Measurements from ENCODE around the gene PPP1CA.
A peak's percentile ranks its signal among the peaks of the same experiment; 100 is the strongest.

PPP1CA gene

DNA sequence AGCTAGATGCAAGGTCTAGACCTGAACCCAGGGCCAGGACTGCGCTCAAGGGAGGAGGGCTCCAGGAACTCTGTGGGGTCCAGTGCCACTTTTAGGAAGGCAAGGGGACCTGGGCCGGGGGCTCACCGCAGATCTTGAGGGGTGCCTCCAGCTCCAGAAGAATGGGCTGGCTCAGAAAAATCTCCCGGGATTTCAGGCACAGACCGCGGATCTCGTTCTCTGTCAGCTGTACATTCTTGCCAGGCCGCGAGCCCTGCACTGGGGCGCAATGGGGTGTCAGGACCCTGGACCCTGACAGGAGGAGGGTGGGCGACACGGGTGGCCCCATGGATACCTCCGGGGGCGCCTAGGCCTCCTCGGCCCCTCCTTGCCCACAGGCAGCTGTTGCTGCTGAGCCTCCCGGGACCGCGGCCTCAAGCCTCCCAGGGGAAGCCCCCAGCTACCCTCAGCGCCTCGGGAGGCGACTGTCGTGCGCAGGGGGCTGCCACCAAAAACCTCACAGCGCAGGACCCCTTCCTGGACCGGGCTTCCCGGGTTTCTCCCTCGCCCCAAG, 640 bp downstream of the PPP1CA start:
- DNase-seq = no peak

GRCh38 chr11:67400251-67400941, 1.3 kb downstream of the PPP1CA start:
- DNase-seq = no peak

GRCh38 chr11:67398661-67399563, 2.7 kb downstream of the PPP1CA start:
- DNase-seq = no peak

DNA sequence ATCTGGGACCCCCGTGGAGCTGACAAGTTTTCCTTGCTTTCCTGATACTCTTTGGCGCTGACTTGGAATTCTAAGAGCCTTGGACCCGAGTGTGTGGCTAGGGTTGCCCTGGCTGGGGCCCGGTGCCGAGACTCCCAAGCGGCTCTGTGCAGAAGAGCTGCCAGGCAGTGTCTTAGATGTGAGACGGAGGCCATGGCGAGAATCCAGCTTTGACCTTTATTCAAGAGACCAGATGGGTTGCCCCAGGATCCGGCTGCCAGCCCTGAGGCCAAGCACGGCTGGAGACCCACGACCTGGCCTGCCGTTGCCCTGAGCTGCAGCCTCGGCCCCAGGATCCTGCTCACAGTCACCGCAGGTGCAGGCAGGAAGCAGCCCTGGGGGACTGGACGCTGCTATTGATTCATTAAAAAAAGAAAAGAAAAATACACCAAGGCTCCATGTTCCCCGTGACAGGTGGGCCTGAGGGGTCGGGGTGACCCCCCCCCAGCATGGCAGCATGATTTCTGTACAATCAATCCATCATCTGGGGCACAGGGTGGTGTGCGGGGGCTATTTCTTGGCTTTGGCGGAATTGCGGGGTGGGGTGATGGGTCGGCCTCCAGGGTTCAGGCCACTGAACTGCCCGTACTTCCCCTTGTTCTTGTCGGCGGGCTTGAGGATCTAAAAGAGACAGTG, 3.5 kb downstream of the PPP1CA start:
- DNase-seq = no peak

GRCh38 chr11:67397536-67397935, 4.1 kb downstream of the PPP1CA start:
- no peak for DNase-seq

DNA sequence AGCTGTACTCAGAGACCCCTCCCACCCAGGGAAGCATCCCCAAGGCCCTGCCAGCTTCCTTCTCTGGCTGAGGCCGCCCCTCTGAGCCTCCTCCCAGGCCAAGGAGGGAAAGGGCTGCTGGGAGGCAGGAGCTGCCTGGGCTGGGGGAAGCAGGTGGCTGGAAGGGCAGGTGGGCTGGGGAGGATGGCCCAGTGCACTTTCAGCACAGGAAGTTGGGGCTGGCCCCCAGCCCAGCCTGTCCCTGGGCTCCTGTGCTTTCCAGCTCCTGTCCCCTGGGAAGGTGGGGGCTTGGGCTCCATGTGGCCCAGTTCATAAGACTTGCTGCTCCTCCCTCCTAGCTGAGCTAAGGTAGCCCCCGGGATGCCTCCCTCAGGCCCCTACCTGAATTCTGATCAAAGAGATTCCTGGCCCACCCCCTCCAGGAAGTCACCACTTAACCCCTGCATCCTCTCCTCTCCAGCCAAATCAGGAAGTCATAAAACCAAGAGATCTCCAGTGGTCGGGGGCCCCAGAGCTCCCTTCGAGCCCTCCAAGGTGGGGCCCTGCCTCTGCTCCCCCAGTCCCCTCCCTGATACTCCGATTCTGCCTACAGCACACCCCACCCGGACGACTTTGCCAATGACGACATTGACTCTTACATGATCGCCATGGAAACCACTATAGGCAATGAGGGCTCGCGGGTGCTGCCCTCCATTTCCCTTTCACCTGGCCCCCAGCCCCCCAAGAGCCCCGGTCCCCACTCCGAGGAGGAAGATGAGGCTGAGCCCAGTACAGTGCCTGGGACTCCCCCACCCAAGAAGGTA, 4.9 kb downstream of the PPP1CA start:
- no peak for DNase-seq

GRCh38 chr11:67396259-67396581, 5.4 kb downstream of the PPP1CA start:
- no peak for DNase-seq

DNA sequence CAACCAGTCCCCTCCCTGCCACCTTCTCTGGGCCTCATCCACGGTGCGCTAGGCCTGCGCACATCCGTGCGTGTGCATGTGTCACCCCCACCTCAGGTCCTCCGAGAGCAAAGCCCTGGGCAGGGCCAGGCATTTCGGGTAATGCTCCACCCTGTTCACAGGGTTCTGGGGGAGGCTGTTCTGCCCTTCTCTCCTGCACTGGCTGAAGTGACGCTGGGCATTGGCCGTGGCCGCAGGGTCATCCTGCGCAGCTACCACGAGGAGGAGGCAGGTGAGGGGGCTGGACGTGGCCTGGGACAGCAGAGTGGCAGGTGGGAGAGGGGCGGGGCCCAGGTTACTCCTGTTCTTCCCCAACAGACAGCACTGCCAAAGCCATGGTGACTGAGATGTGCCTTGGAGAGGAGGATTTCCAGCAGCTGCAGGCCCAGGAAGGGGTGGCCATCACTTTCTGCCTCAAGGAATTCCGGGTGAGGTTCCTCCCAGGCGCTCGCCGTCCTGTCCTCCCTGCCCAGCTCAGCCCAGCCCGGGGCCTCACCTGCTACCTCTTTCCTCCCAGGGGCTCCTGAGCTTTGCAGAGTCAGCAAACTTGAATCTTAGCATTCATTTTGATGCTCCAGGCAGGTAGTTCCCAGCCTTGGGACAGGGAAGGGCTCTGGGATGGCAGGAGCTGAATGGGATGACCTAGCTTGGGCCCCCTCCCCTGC, 6.0 kb downstream of the PPP1CA start:
- no peak for DNase-seq

DNA sequence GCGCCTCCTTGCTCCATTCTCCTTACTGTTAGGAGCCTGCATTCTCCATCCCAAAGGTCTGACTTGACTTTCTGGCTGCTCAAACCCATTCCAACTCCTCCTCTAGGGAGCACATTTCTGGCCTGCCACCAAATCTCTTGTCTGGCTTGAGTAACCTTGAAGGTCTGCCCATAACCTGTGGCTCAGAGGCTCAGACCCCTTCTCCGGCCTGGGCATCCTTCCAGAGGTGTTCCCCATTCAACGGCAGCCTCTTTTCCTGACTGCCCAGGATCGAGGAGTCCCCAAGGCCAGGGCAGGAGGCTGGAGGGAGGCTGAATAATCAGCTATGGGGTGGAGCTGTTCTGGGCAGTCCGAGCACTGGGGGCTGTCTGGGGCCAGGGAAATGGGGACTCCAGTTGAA, 7.7 kb downstream of the PPP1CA start:
- DNase-seq = no peak

GRCh38 chr11:67393437-67393836, 8.2 kb downstream of the PPP1CA start:
- no peak for DNase-seq

GRCh38 chr11:67392183-67392715, 9.4 kb downstream of the PPP1CA start:
- DNase-seq = no peak

- DNase-seq = peak; percentile 95
These were observed 10.1 kb downstream of the PPP1CA start, which contains the start of gene RAD9A for GRCh38 chr11:67391304-67392182. Gene RAD9A (plus strand): TSS chr11:67391986. CDS start chr11:67392045, 59 bp downstream.

DNA sequence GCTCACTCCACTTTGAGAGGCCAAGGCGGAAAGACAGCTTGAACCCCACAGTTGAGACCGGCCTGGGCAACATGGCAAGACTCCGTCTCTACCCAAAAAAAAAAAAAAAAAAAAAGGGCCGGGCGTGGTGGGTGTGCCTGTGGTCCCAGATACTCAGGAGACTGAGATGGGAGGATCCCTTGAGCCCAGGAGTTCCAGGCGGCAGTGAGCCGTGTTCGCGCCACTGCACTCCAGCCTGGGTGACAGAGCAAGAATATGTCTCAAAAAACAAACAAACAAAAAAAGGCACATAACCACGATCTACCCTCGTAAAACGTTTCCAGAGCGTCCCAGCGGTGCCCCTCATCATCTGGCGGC, 10.7 kb downstream of the PPP1CA start:
- DNase-seq = no peak

- DNase-seq = peak; percentile 27
These were observed 12.2 kb downstream of the PPP1CA start for GRCh38 chr11:67389477-67389876.

DNA sequence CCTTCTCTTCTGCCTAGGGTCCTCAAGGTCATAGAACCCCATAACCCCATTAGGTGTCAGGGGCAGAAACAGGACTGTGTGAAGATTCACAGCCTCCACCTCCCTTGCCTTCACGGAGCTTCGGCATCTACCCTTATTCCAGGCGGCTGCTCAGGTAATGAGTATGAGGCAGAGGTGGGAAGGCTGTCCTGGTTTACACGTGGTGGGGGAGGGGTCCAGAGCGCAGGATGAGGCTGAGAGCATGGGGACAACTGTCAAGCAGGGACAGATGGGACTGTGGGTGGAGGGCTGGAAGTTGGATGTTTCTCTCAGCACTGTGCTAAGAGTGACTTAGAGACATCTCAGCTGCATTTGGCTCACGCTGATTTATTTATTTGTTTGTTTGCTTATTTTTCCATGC, 14.1 kb downstream of the PPP1CA start:
- DNase-seq = no peak

- no peak for DNase-seq
These were observed 14.6 kb downstream of the PPP1CA start for GRCh38 chr11:67387069-67387468.

- DNase-seq = no peak
These were observed 16.7 kb downstream of the PPP1CA start for GRCh38 chr11:67384851-67385366.

- DNase-seq = peak; percentile 44
These were observed 19.2 kb downstream of the PPP1CA start for GRCh38 chr11:67382276-67383136.

DNA sequence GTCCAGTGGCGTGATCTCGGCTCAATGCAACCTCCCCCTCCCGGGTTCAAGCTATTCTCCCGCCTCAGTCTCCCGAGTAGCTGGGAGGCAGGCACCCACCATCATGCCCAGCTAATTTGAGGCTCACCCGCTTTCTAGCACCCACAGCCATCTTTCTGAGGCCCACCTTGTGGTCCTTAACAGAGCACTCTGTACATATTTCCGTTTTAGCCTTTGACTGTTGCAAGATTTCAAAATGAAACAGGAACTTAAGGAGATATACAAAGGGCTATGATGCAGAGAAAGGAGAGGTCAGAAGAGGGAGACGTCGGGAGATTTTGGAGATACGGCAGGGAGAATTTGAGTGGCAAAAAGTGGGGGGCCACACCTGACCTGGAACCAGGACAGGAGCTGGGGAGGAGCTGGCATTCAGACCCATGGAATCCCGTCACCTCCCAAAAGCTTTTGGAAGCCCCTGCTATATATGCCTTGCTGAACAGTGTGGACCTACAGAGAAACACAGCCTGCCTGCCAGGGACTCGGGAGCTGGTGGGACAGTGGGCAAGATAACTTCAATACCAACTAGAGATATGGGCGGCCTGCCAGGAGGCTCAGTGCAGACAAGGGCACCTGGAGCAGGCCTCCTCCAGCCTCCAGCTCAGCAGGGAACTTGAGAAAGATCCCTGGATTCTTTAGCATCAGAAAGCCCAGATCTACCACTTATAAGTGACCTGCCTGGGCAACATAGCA, 20.2 kb downstream of the PPP1CA start:
- no peak for DNase-seq
